Glomerular visceral epithelial cell (primary cell): ENCODE results near the gene EIF5.

ENCODE experiments used
- DNase-seq: peaks from one replicate; pipeline ENCODE4 v3.0.0-alpha.2; 2016; ENCODE audit errors: extremely low spot score

Gene EIF5

GRCh38 chr14:103372017-103372416 lies 38.0 kb downstream of the EIF5 start:
- no peak for DNase-seq

- DNase-seq = peak; percentile 87
These were observed 38.7 kb downstream of the EIF5 start for GRCh38 chr14:103372552-103373304.

- DNase-seq = no peak
These were observed 40.1 kb downstream of the EIF5 start for GRCh38 chr14:103374121-103374520.

GRCh38 chr14:103377522-103378037 lies 43.5 kb downstream of the EIF5 start:
- no peak for DNase-seq

GRCh38 chr14:103378038-103378854 lies 44.2 kb downstream of the EIF5 start:
- DNase-seq = no peak

- DNase-seq = no peak
These were observed 46.8 kb downstream of the EIF5 start for GRCh38 chr14:103380719-103381377.

GRCh38 chr14:103382376-103382775 lies 48.3 kb downstream of the EIF5 start:
- DNase-seq = no peak

GRCh38 chr14:103384450-103385151 lies 50.6 kb downstream of the EIF5 start:
- no peak for DNase-seq

- DNase-seq = peak; percentile 97
These were observed 51.3 kb downstream of the EIF5 start, which contains the start of gene MARK3 for GRCh38 chr14:103385152-103385928. MARK3 (plus strand) TSS chr14:103385415; CDS start chr14:103386030, 615 bp downstream.

GRCh38 chr14:103385929-103386712 lies 52.1 kb downstream of the EIF5 start:
- DNase-seq = peak; percentile 63

- no peak for DNase-seq
These were observed 52.8 kb downstream of the EIF5 start for GRCh38 chr14:103386713-103387329.

- DNase-seq = no peak
These were observed 54.6 kb downstream of the EIF5 start for GRCh38 chr14:103388664-103389063.

- DNase-seq = no peak
These were observed 56.6 kb downstream of the EIF5 start for GRCh38 chr14:103390605-103391004.

- DNase-seq = peak; percentile 67
These were observed 57.0 kb downstream of the EIF5 start for GRCh38 chr14:103391048-103391447.

GRCh38 chr14:103392106-103392505 lies 58.1 kb downstream of the EIF5 start:
- DNase-seq = no peak

GRCh38 chr14:103392572-103392971 lies 58.5 kb downstream of the EIF5 start:
- no peak for DNase-seq

GRCh38 chr14:103393070-103393469 lies 59.0 kb downstream of the EIF5 start:
- DNase-seq = no peak

- peak; percentile 40 for DNase-seq
These were observed 59.9 kb downstream of the EIF5 start for GRCh38 chr14:103393676-103394626.
